ENCODE data around the gene MAJIN.

- TF ChIP-seq, protein P1, sequence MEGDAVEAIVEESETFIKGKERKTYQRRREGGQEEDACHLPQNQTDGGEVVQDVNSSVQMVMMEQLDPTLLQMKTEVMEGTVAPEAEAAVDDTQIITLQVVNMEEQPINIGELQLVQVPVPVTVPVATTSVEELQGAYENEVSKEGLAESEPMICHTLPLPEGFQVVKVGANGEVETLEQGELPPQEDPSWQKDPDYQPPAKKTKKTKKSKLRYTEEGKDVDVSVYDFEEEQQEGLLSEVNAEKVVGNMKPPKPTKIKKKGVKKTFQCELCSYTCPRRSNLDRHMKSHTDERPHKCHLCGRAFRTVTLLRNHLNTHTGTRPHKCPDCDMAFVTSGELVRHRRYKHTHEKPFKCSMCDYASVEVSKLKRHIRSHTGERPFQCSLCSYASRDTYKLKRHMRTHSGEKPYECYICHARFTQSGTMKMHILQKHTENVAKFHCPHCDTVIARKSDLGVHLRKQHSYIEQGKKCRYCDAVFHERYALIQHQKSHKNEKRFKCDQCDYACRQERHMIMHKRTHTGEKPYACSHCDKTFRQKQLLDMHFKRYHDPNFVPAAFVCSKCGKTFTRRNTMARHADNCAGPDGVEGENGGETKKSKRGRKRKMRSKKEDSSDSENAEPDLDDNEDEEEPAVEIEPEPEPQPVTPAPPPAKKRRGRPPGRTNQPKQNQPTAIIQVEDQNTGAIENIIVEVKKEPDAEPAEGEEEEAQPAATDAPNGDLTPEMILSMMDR (IDR thresholded peaks at IDR 0.05), result no peak
- TF ChIP-seq POLR2AphosphoS5 (IDR thresholded peaks at IDR 0.05; ENCODE audit: insufficient read depth in 1 of 2, low read depth in 1 of 2) (peak; percentile 47 to 75), POLR2A (IDR thresholded peaks at IDR 0.05) (no peak)
Observed at GRCh38 chr11:64971421-64972233, at the start of gene MAJIN.
